ENCODE measurements around the gene FAM76B. TPM values are rescaled to one million over a fixed set of nuclear protein-coding genes. Genes with fewer than 3 reads are reported as not detected.

Gene FAM76B
- polyA plus RNA-seq, 2 of the 4 experiments (the other 2 are of a cell fraction): 11.4 to 33.3 TPM

GRCh38 chr11:95790123-95790932 is 746 bp upstream of the FAM76B start, which contains the start of gene CEP57 (continued):
- TF ChIP-seq MAZ (IDR thresholded peaks at IDR 0.05; ENCODE audit: borderline replicate concordance, low read depth, low read length): no peak
- no peak for TF ChIP-seq POLR2AphosphoS2 (conservative IDR thresholded peaks at IDR 0.05; ENCODE audit: low read length)
- TF ChIP-seq RCOR1 (IDR thresholded peaks at IDR 0.05; ENCODE audit: low read depth, low read length): no peak
- TF ChIP-seq EHMT2 (IDR thresholded peaks at IDR 0.05; ENCODE audit: low read depth): no peak
- no peak for TF ChIP-seq ZC3H11A (IDR thresholded peaks at IDR 0.05)
- TF ChIP-seq ZNF302 (CRISPR knock-in tag; IDR thresholded peaks at IDR 0.05): no peak
- TF ChIP-seq FOSL2 (IDR thresholded peaks at IDR 0.05): no peak
- no peak for TF ChIP-seq FOSL2 (CRISPR knock-in tag; IDR thresholded peaks at IDR 0.05)
- TF ChIP-seq MYC (IDR thresholded peaks at IDR 0.05; ENCODE audit: borderline replicate concordance, low read length): no peak
- TF ChIP-seq FOSB (CRISPR knock-in tag; IDR thresholded peaks at IDR 0.05): no peak
- TF ChIP-seq HOXB13 (CRISPR knock-in tag; IDR thresholded peaks at IDR 0.05; ENCODE audit: low read depth): no peak
- peak; percentile 30 to 47; a peak in 1 of 5 replicates for TF ChIP-seq JUN (IDR thresholded peaks at IDR 0.05)
- TF ChIP-seq NR3C1 (IDR thresholded peaks at IDR 0.05): no peak
- TF ChIP-seq EHF (CRISPR knock-in tag; IDR thresholded peaks at IDR 0.05): no peak
- TF ChIP-seq CHD2 (IDR thresholded peaks at IDR 0.05; ENCODE audit: low read length, partially characterized antibody): no peak
- TF ChIP-seq ZFP36 (IDR thresholded peaks at IDR 0.05; ENCODE audit: borderline replicate concordance, partially characterized antibody): no peak

- peak; percentile 28 to 31 for DNase-seq (ENCODE audit: low read depth in 1 of 2, low spot score in 1 of 2)
- ChIA-PET CTCF (interaction anchor here (0.6 to 1.2 kb wide), 2 partner anchors 17 to 635 kb away, joined by 3 to 4 read pairs; no protein-coding TSS in a partner anchor), POLR2A (interaction anchor here (0.8 to 2.1 kb wide), 7 partner anchors 9 to 722 kb away, joined by 3 to 9 read pairs (median 6); partner anchors contain the start of genes CCDC82, JRKL, MAML2 and SRSF8)
- Histone ChIP-seq H3K4me1 (peaks cover 15% of the 10 kb centered on the region; the same call in 2 of the 3 replicates), H3K27ac (peak overlapping the region; percentile 93 to 98), H3K4me3 (peak overlapping the region; percentile 88), H3K9me3 (no peaks in the 10 kb centered on the region), H3K4me2 (peak overlapping the region; percentile 93)
- FAIRE-seq: no peak
- 5% methylated on average over 9 of the region's 34 CpGs for WGBS (ENCODE audit: missing lambda C conversion rate)
- ATAC-seq: peak; percentile 7 to 17; a peak in 3 of 6 replicates
- TF ChIP-seq ESRRA (IDR thresholded peaks at IDR 0.05; ENCODE audit: borderline replicate concordance, low read length) (no peak), CBX2 (IDR thresholded peaks at IDR 0.05; ENCODE audit: borderline replicate concordance, low read depth) (no peak), JUNB (IDR thresholded peaks at IDR 0.05) (no peak), ELK1 (IDR thresholded peaks at IDR 0.05; ENCODE audit: low read depth, low read length) (no peak), NPAS2 (CRISPR knock-in tag; IDR thresholded peaks at IDR 0.05; ENCODE audit: borderline replicate concordance) (no peak), KDM1A (IDR thresholded peaks at IDR 0.05; ENCODE audit: low read depth) (no peak), HOXB5 (CRISPR knock-in tag; IDR thresholded peaks at IDR 0.05) (no peak), E2F6 (IDR thresholded peaks at IDR 0.05; ENCODE audit: borderline replicate concordance, low read depth) (no peak), CTCF (IDR thresholded peaks at IDR 0.05) (no peak), HEYL (CRISPR knock-in tag; IDR thresholded peaks at IDR 0.05) (no peak), TFCP2L1 (CRISPR knock-in tag; IDR thresholded peaks at IDR 0.05) (0 out of 2 replicates have a peak, but pooled peaks have one; percentile 35), EHF (CRISPR knock-in tag; IDR thresholded peaks at IDR 0.05) (no peak), HDAC2 (IDR thresholded peaks at IDR 0.05) (no peak), HES2 (IDR thresholded peaks at IDR 0.05) (no peak), PHF8 (IDR thresholded peaks at IDR 0.05; ENCODE audit: borderline replicate concordance, low read depth) (peak; percentile 19; the same call in 1 of the 2 replicates), HOXA7 (CRISPR knock-in tag; IDR thresholded peaks at IDR 0.05) (no peak), BCL3 (IDR thresholded peaks at IDR 0.05) (no peak), ZFP36 (IDR thresholded peaks at IDR 0.05; ENCODE audit: borderline replicate concordance, partially characterized antibody) (no peak), EP300 (IDR thresholded peaks at IDR 0.05) (no peak)
Measured at GRCh38 chr11:95788921-95789505, 569 bp downstream of the FAM76B start.
